Measurements from ENCODE around the gene GATA3. TPM values are rescaled to one million over a fixed set of nuclear protein-coding genes. Genes with fewer than 3 reads are reported as not detected.

The GATA3 gene
- total RNA-seq, 4 donors from 2014 or later: 0.12 to 0.61 (median 0.58) TPM

DNA sequence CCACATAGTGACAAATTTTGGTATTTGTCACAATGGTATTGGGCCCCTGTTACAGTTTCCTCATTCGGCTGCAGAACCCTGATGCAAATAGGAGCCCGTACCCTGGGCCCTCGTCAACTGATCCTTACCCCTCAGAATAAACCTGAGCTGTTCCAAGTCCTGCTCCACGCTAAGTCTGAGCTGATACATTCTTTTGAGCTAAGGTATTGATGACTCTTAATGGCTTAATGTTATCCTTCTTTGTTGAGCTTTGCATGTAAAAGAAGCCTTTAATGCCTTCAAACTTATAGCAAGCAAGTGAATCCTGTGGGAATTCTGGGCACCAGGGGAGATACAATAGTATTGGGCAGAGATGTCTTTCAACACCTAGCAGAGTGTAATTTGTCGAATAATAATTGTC, 31.8 kb downstream of the GATA3 start:
- ATAC-seq: no peak
- H3K27me3 ChIP-seq: peaks cover 0 to 3% (median 0%) of the 10 kb centered on the region in 3 donors
- H3K27ac ChIP-seq: no peak overlapping the region
- no peak for TF ChIP-seq POLR2A (IDR thresholded peaks at IDR 0.05)
- no peaks in the 10 kb centered on the region for H3K4me1 ChIP-seq
- DNase-seq: no peak
- no peaks in the 10 kb centered on the region for H3K36me3 ChIP-seq
- in situ Hi-C loops (cut with MboI; ENCODE audit: low sequenced_read_pairs in 4 of 4) (no loop called here), intact Hi-C loops (cut with DNase I; ENCODE audit: low total_unique reads) (no loop called here)
- no peaks in the 10 kb centered on the region for H3K9me3 ChIP-seq
- H3K4me3 ChIP-seq: no peak overlapping the region

DNA sequence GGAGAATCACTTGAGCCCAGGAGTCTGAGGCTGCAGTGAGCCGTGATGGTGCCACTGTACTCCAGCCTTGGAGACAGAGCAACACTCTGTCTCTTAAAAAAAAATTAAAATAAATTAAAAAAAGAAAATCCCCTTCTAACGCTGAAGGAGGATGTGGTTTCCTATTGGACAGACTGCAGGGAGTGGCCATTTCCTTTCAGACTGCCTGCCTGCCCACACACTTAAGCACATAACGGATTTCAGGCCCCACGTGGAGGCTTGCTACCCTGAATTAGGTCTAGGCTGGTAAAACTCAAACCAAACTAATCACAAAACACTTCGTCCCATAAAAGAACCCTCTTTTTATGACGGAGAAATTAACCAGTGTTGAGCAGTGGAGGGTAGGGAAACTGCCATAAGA, 34.0 kb downstream of the GATA3 start:
- H3K9me3 ChIP-seq: no peaks in the 10 kb centered on the region
- H3K27ac ChIP-seq: no peak overlapping the region
- in situ Hi-C loops (cut with MboI; ENCODE audit: low sequenced_read_pairs in 4 of 4): no loop called here
- ATAC-seq: no peak
- TF ChIP-seq, protein P1, sequence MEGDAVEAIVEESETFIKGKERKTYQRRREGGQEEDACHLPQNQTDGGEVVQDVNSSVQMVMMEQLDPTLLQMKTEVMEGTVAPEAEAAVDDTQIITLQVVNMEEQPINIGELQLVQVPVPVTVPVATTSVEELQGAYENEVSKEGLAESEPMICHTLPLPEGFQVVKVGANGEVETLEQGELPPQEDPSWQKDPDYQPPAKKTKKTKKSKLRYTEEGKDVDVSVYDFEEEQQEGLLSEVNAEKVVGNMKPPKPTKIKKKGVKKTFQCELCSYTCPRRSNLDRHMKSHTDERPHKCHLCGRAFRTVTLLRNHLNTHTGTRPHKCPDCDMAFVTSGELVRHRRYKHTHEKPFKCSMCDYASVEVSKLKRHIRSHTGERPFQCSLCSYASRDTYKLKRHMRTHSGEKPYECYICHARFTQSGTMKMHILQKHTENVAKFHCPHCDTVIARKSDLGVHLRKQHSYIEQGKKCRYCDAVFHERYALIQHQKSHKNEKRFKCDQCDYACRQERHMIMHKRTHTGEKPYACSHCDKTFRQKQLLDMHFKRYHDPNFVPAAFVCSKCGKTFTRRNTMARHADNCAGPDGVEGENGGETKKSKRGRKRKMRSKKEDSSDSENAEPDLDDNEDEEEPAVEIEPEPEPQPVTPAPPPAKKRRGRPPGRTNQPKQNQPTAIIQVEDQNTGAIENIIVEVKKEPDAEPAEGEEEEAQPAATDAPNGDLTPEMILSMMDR (IDR thresholded peaks at IDR 0.05 in 4 of 5, conservative IDR thresholded peaks at IDR 0.05 in 1 of 5): no peak
- no peak for TF ChIP-seq POLR2A (IDR thresholded peaks at IDR 0.05)
- no peaks in the 10 kb centered on the region for H3K27me3 ChIP-seq
- no peak for DNase-seq
- no peaks in the 10 kb centered on the region for H3K4me1 ChIP-seq
- intact Hi-C loops (cut with DNase I; ENCODE audit: low total_unique reads): no loop called here
- H3K36me3 ChIP-seq: no peaks in the 10 kb centered on the region
- no peak overlapping the region for H3K4me3 ChIP-seq

DNA sequence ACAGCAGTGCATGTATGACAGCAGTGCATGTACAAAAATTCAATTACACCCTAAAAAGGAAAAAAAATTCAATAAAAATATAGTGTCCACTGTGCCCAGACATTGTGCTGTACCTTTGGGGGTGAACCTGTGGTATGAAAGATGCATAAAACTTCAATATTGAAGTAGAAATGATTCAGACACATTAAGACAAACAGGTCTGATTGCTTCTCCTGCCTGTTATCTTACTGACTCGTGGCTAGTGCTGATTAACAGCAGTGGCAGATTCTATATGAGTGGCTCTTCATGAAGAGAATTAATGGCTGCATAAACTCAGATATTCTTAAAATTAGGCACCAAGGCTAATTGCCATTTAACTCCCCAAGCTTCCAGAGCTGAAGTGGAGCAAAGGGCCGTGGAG, 37.9 kb downstream of the GATA3 start:
- ATAC-seq (no peak), DNase-seq (no peak)
- no peaks in the 10 kb centered on the region for H3K27me3 ChIP-seq
- no peak overlapping the region for H3K27ac ChIP-seq
- TF ChIP-seq, protein P1 (IDR thresholded peaks at IDR 0.05 in 4 of 5, conservative IDR thresholded peaks at IDR 0.05 in 1 of 5): no peak
- no peak for TF ChIP-seq POLR2A (IDR thresholded peaks at IDR 0.05)
- no peak overlapping the region for H3K4me3 ChIP-seq
- in situ Hi-C loops (cut with MboI; ENCODE audit: low sequenced_read_pairs in 4 of 4) (no loop called here), intact Hi-C loops (cut with DNase I; ENCODE audit: low total_unique reads) (no loop called here)
- no peaks in the 10 kb centered on the region for H3K4me1 ChIP-seq
- H3K36me3 ChIP-seq: no peaks in the 10 kb centered on the region
- no peaks in the 10 kb centered on the region for H3K9me3 ChIP-seq

DNA sequence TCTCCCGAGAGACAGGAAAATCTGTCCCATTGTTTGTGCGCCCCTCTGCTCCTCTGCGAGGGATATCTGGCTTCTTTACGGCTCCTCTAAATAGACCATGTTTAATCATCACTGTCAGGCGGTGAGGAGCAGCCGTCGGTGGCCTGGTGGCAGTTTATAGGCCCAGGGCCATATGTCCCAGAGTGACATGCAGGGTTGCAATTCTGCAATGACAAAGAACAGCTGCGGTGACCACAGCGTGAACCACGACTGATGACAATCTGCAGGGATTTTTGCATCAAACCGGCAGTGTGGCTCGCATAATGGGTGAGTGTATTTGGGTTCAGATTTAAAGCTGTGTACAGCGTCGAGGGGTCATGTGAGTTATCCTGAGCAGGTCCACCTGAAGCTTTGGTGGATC, 41.5 kb downstream of the GATA3 start:
- ATAC-seq (no peak), DNase-seq (no peak)
- no peaks in the 10 kb centered on the region for H3K4me1 ChIP-seq
- TF ChIP-seq, protein P1 (IDR thresholded peaks at IDR 0.05 in 4 of 5, conservative IDR thresholded peaks at IDR 0.05 in 1 of 5): no peak
- no peak for TF ChIP-seq POLR2A (IDR thresholded peaks at IDR 0.05)
- no peak overlapping the region for H3K27ac ChIP-seq
- H3K27me3 ChIP-seq: no peaks in the 10 kb centered on the region
- in situ Hi-C loops (cut with MboI; ENCODE audit: low sequenced_read_pairs in 4 of 4) (no loop called here), intact Hi-C loops (cut with DNase I; ENCODE audit: low total_unique reads) (no loop called here)
- no peaks in the 10 kb centered on the region for H3K9me3 ChIP-seq
- H3K4me3 ChIP-seq: no peak overlapping the region
- no peaks in the 10 kb centered on the region for H3K36me3 ChIP-seq

DNA sequence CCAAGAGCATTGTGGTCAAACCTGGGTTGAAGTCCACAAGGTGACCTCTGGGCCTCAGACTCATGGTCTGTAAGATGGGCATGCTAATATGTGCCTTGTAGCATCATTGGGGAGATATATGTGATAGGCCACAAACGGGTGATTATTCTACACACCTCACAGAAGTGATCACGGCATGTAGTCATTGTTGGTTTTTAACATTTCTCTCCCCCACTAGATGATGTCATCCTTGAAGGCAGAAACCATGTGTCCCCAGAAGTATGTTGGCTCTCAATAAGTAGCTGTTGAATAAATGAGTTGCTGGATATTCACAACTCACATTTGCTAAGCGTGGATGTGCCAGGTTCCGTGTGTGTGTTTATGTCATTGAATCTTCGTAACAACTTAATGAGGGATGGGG, 42.4 kb downstream of the GATA3 start:
- in situ Hi-C loops (cut with MboI; ENCODE audit: low sequenced_read_pairs in 4 of 4): no loop called here
- ATAC-seq: no peak
- TF ChIP-seq POLR2A (IDR thresholded peaks at IDR 0.05): no peak
- TF ChIP-seq, protein P1 (IDR thresholded peaks at IDR 0.05 in 4 of 5, conservative IDR thresholded peaks at IDR 0.05 in 1 of 5): no peak

More for the DNA sequence above, 42.4 kb downstream of the GATA3 start:
- Histone ChIP-seq H3K4me1 (no peaks in the 10 kb centered on the region), H3K4me3 (no peak overlapping the region), H3K36me3 (no peaks in the 10 kb centered on the region), H3K9me3 (no peaks in the 10 kb centered on the region), H3K27me3 (no peaks in the 10 kb centered on the region), H3K27ac (no peak overlapping the region)
- DNase-seq: no peak
- intact Hi-C loops (cut with DNase I; ENCODE audit: low total_unique reads): no loop called here

Measured in gastrocnemius medialis (tissue), 4 donors.